HCT116 (cell line): Measurements from ENCODE around the gene FANK1.

Experiments
- EGR1 ChIP-seq: IDR thresholded peaks from 2 replicates; pipeline ENCODE4 v1.6.1; 2012; ENCODE audit warnings: low read depth
- EZH2 ChIP-seq: fragments of 200-600 bp; sonication (generic); IDR thresholded peaks from 2 replicates; pipeline ENCODE4 v1.6.1; 2017; ENCODE audit warnings: antibody characterized with exemption, mixed run types
- EZH2phosphoT487 ChIP-seq: fragments of 200-600 bp; IDR thresholded peaks from 2 replicates; pipeline ENCODE4 v1.6.1; 2018; ENCODE audit warnings: antibody characterized with exemption, borderline replicate concordance
- POLR2A ChIP-seq: IDR thresholded peaks from 2 replicates; pipeline ENCODE4 v1.7.0; 2011; ENCODE audit warnings: borderline replicate concordance; ENCODE audit not compliant: insufficient read depth, insufficient read length; ENCODE audit errors: extremely low read depth
- SIN3A ChIP-seq: IDR thresholded peaks from 2 replicates; pipeline ENCODE4 v1.6.1; 2012; ENCODE audit warnings: low read depth
- SP1 ChIP-seq: IDR thresholded peaks from 2 replicates; pipeline ENCODE4 v1.6.1; 2012; ENCODE audit warnings: low read depth
- SRF ChIP-seq: IDR thresholded peaks from 2 replicates; pipeline ENCODE4 v1.6.1; 2012; ENCODE audit warnings: low read depth
- ZNF274 ChIP-seq: fragments of 200-500 bp; sonication (Bioruptor generic); IDR thresholded peaks from 2 replicates; pipeline ENCODE4 v1.6.1; 2014; ENCODE audit warnings: mild to moderate bottlenecking, low read depth, low read length, inconsistent platforms
- TF ChIP-seq, protein P1 (sequence below), 3 experiments: fragments of 200-600 bp in 1 of 3; sonication (generic) in 1 of 3; IDR thresholded peaks in 2 of 3; conservative IDR thresholded peaks in 1 of 3; 2 replicates each; pipeline ENCODE4 v1.5.1; 2012 to 2017; ENCODE audit warnings: low read depth in 2 of 3, low read length in 2 of 3, antibody characterized with exemption in 1 of 3, borderline replicate concordance in 1 of 3, control low read depth in 1 of 3, mild to moderate bottlenecking in 1 of 3, mixed read lengths in 1 of 3, mixed run types in 1 of 3, moderate library complexity in 1 of 3; ENCODE audit not compliant: insufficient read depth in 1 of 3

DNA sequence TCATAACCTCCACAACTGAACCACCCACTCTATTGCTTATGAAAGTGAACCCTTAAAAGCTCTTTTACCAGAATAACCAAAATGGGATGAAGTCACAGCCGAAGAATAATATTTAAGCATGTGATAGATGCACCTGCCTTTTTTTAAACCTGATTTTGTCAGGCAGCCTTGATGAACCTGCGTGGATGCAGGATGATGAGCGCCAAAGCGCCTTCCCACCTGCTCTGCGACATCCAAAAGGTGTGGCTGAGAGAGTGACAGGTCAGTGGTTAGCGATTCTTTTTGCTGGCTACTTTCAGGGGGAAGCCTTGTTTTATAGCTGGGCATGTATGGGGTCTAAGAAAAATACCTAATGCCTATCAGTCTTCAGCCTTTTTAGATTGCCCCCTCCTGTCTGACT lies 157.8 kb downstream of the FANK1 start:
- TF ChIP-seq POLR2A (no peak), EZH2 (no peak), ZNF274 (no peak), SP1 (no peak), SIN3A (no peak), SRF (no peak), EZH2phosphoT487 (no peak), EGR1 (no peak)
- TF ChIP-seq, protein P1, sequence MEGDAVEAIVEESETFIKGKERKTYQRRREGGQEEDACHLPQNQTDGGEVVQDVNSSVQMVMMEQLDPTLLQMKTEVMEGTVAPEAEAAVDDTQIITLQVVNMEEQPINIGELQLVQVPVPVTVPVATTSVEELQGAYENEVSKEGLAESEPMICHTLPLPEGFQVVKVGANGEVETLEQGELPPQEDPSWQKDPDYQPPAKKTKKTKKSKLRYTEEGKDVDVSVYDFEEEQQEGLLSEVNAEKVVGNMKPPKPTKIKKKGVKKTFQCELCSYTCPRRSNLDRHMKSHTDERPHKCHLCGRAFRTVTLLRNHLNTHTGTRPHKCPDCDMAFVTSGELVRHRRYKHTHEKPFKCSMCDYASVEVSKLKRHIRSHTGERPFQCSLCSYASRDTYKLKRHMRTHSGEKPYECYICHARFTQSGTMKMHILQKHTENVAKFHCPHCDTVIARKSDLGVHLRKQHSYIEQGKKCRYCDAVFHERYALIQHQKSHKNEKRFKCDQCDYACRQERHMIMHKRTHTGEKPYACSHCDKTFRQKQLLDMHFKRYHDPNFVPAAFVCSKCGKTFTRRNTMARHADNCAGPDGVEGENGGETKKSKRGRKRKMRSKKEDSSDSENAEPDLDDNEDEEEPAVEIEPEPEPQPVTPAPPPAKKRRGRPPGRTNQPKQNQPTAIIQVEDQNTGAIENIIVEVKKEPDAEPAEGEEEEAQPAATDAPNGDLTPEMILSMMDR (IDR thresholded peaks at IDR 0.05 in 2 of 3, conservative IDR thresholded peaks at IDR 0.05 in 1 of 3; ENCODE audit: borderline replicate concordance in 1 of 3, insufficient read depth in 1 of 3, low read depth in 2 of 3, low read length in 2 of 3) = no peak
